Omental fat pad (tissue), 4 donors: ENCODE measurements around the gene GADD45GIP1. TPM values are rescaled to one million over a fixed set of nuclear protein-coding genes. Genes with fewer than 3 reads are reported as not detected.

ENCODE experiments used
- ATAC-seq: fragments of 150-250 bp; one replicate; pipeline ENCODE4 v1.9.1; 2016; ENCODE audit warnings: mild to moderate bottlenecking, moderate library complexity; ENCODE audit not compliant: low FRiP score
- DNase-seq: peaks from one replicate; pipeline ENCODE4 v3.0.0-alpha.2; 2019; ENCODE audit warnings: low spot score
- total RNA-seq, 4 donors: library from RNA; depleted of rRNA; stranded (reverse); fragments of >200 nt; gene quantifications; one replicate each; pipeline ENCODE4 v1.1.0, GENCODE V29; 2016
- TF ChIP-seq, protein P1 (sequence below), 3 donors: fragments of 450-650 bp; IDR thresholded peaks; one replicate each; pipeline ENCODE4 v1.5.1; 2016 to 2017; ENCODE audit warnings: antibody characterized with exemption in 3 of 3, mild to moderate bottlenecking in 3 of 3, moderate library complexity in 2 of 3

The GADD45GIP1 gene
- total RNA-seq, 4 donors from 2014 or later: 27.2 to 37.7 (median 32.8) TPM

- ATAC-seq (no peak), DNase-seq (no peak)
- TF ChIP-seq, protein P1, sequence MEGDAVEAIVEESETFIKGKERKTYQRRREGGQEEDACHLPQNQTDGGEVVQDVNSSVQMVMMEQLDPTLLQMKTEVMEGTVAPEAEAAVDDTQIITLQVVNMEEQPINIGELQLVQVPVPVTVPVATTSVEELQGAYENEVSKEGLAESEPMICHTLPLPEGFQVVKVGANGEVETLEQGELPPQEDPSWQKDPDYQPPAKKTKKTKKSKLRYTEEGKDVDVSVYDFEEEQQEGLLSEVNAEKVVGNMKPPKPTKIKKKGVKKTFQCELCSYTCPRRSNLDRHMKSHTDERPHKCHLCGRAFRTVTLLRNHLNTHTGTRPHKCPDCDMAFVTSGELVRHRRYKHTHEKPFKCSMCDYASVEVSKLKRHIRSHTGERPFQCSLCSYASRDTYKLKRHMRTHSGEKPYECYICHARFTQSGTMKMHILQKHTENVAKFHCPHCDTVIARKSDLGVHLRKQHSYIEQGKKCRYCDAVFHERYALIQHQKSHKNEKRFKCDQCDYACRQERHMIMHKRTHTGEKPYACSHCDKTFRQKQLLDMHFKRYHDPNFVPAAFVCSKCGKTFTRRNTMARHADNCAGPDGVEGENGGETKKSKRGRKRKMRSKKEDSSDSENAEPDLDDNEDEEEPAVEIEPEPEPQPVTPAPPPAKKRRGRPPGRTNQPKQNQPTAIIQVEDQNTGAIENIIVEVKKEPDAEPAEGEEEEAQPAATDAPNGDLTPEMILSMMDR (IDR thresholded peaks at IDR 0.05): no peak
These were observed 8.2 kb downstream of the GADD45GIP1 start for GRCh38 chr19:12948612-12949362.

GRCh38 chr19:12947702-12948611 lies 9.1 kb downstream of the GADD45GIP1 start:
- TF ChIP-seq, protein P1 (IDR thresholded peaks at IDR 0.05): no peak
- DNase-seq (no peak), ATAC-seq (no peak)

DNA sequence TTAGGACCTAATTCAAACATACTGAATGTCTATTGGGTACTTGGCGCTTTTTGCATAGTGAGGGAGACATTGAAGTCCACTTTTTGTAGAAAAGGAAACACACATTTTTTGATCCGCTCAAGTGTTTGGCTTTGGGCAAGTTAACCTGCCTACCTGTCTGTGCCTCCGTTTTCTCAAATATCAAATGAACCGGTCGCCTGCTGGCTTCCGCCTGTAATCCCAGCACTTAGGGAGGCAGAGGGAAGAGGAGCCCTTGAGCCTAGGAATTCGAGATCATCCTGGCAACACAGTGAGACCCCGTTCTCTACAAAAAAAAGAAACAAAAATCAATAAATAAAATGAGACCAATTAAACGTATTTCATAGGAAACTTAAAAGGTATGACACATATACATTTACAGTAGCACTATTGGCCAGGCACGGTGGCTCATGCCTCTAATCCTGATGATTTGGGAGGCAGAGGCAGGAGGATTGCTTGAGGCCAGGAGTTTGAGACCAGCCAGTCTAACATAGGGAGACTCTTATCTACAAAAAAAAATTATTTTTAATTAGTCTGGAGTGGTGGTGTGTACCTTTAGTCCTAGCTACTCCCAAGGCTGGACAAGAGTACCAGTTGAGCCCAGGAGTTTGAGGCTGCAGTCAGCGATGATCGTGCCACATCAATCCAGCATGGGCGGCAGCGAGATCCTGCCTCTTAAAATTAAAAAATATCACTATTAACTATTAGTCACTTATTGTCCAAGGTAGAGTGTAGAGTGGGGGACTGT lies 10.1 kb downstream of the GADD45GIP1 start:
- DNase-seq (no peak), ATAC-seq (no peak)
- TF ChIP-seq, protein P1 (IDR thresholded peaks at IDR 0.05): no peak

DNA sequence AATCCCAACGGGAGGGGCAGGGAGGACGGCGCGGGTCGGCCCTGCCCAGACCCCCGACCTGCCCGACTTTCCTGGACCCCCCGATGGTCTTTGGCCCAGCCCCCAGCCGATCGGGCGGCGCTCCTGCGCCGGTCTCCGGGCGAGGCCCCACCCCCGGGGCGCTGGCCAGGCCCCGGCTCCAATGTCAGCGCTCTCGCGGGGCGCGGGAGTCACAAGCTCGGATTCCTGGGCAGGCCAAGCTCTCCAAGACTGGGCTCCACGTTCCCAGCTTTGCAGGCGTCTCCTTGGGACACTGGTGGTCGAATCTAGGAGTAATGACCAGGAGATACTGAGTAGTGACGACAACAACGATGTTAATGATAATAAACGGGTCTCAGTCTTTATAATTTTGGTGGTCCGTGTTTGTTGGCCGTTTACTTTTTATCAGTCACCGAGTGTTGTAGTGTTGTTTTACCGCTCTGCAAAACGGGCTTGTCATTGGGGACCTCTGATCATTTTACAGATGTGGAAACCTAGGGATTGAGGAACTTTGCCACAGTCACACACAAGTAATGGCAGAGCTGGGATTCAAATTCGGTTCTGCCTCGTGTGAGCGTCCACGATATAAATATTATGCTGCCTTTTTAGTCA lies 10.8 kb downstream of the GADD45GIP1 start:
- TF ChIP-seq, protein P1 (IDR thresholded peaks at IDR 0.05): no peak
- ATAC-seq (peak; percentile 77), DNase-seq (no peak)

DNA sequence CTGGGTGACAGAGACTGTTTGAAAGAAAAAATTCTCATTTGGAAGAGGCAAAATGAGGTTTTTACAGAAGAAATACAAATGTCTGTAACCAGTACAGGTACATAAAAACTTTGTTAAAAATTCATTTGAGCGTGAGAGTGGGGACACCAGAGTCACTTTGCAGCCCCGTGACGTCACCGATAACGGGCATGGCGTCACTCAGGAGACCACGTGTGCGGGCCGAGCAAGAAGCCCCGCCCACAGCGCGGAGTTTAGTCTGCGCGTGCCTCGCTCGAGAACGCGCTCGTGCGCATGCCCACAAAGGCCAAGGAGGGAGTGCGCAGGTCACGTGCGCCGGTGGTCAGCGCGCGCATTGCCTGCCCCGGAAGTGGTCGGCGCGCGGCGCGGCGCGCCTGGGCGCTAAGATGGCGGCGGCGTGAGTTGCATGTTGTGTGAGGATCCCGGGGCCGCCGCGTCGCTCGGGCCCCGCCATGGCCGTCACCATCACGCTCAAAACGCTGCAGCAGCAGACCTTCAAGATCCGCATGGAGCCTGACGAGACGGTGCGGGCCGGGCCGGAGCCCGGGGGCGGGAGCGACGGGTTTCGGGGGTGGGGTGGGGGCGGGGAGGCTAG lies 11.4 kb downstream of the GADD45GIP1 start, which contains the start of gene RAD23A:
Gene RAD23A (plus strand): TSS at position 384 of the 613 bp plus-strand sequence. CDS start 87 bp downstream, at position 471.
- peak; percentile 98 for DNase-seq
- peak; percentile 91 for ATAC-seq
- TF ChIP-seq, protein P1 (IDR thresholded peaks at IDR 0.05): no peak
